Liver (tissue), 9 donors: Measurements from ENCODE around the gene ZNF22. TPM values are rescaled to one million over a fixed set of nuclear protein-coding genes. Genes with fewer than 3 reads are reported as not detected.

Experiments used
- DNase-seq: peaks from one replicate; pipeline ENCODE4 v3.0.0-alpha.2; 2017; ENCODE audit warnings: low spot score
- H3K27ac ChIP-seq, 2 donors: one replicate each; pipeline ENCODE4 v1.7.0; 2013; ENCODE audit warnings: inconsistent platforms in 2 of 2, low read length in 2 of 2, control low read depth in 1 of 2, low read depth in 1 of 2, mild to moderate bottlenecking in 1 of 2
- H3K27me3 ChIP-seq, 4 donors: one replicate each; pipeline versions ENCODE4 v1.6.1 to v1.7.0; 2013; ENCODE audit warnings: low read length in 3 of 4, inconsistent platforms in 1 of 4, mild to moderate bottlenecking in 1 of 4, moderate library complexity in 1 of 4; ENCODE audit not compliant: control insufficient read depth in 4 of 4, insufficient read depth in 4 of 4
- H3K36me3 ChIP-seq, 4 donors: one replicate each; pipeline versions ENCODE4 v1.6.1 to v1.7.0; 2013; ENCODE audit warnings: low read length in 3 of 4, mild to moderate bottlenecking in 3 of 4, low read depth in 1 of 4, moderate library complexity in 1 of 4; ENCODE audit not compliant: control insufficient read depth in 4 of 4, insufficient read depth in 3 of 4
- H3K4me1 ChIP-seq, 4 donors: one replicate each; pipeline versions ENCODE4 v1.6.1 to v1.7.0; 2013; ENCODE audit warnings: low read length in 3 of 4, mild to moderate bottlenecking in 3 of 4, moderate library complexity in 1 of 4; ENCODE audit not compliant: control insufficient read depth in 4 of 4, insufficient read depth in 4 of 4
- H3K4me3 ChIP-seq, 3 donors: one replicate each; pipeline versions ENCODE4 v1.6.1 to v1.7.0; 2013; ENCODE audit warnings: low read length in 3 of 3, control low read depth in 1 of 3, low read depth in 1 of 3, mild to moderate bottlenecking in 1 of 3
- H3K9ac ChIP-seq, 2 donors: one replicate each; pipeline ENCODE4 v1.7.0; 2013; ENCODE audit warnings: low read length in 2 of 2, mild to moderate bottlenecking in 2 of 2, moderate library complexity in 2 of 2, control low read depth in 1 of 2, low read depth in 1 of 2
- H3K9me3 ChIP-seq, 4 donors: one replicate each; pipeline versions ENCODE4 v1.6.1 to v1.7.0; 2013; ENCODE audit warnings: low read length in 3 of 4; ENCODE audit not compliant: control insufficient read depth in 4 of 4
- ATF3 ChIP-seq: IDR thresholded peaks from 2 replicates; pipeline ENCODE4 v1.6.1; 2016; ENCODE audit warnings: antibody characterized with exemption
- CTCF ChIP-seq: fragments of 150-350 bp; IDR thresholded peaks from 2 replicates; pipeline ENCODE4 v1.5.1; 2017; ENCODE audit warnings: improper control_type of control experiment, low read depth, low read length; ENCODE audit not compliant: missing input control
- EGR1 ChIP-seq, 2 donors: IDR thresholded peaks; 2 replicates each; pipeline ENCODE4 v1.6.1; 2016 to 2018; ENCODE audit warnings: antibody characterized with exemption in 2 of 2, low read depth in 2 of 2
- HNF4A ChIP-seq, 2 donors: conservative IDR thresholded peaks; 2 replicates each; pipeline ENCODE4 v1.6.1; 2016; ENCODE audit warnings: antibody characterized with exemption in 2 of 2, mild to moderate bottlenecking in 2 of 2
- HNF4G ChIP-seq: IDR thresholded peaks from 2 replicates; pipeline ENCODE4 v1.6.1; 2016; ENCODE audit warnings: antibody characterized with exemption
- RAD21 ChIP-seq, 2 donors: IDR thresholded peaks; 2 replicates each; pipeline ENCODE4 v1.6.1; 2016; ENCODE audit warnings: antibody characterized with exemption in 2 of 2, mild to moderate bottlenecking in 2 of 2
- RXRA ChIP-seq, 2 donors: IDR thresholded peaks; 2 replicates each; pipeline ENCODE4 v1.6.1; 2017 to 2018; ENCODE audit warnings: antibody characterized with exemption in 2 of 2, mild to moderate bottlenecking in 1 of 2
- SP1 ChIP-seq: IDR thresholded peaks from 2 replicates; pipeline ENCODE4 v1.6.1; 2018; ENCODE audit warnings: antibody characterized with exemption, mild to moderate bottlenecking
- TAF1 ChIP-seq: conservative IDR thresholded peaks from 2 replicates; pipeline ENCODE4 v1.6.1; 2016; ENCODE audit warnings: antibody characterized with exemption, mild to moderate bottlenecking
- YY1 ChIP-seq: IDR thresholded peaks from 2 replicates; pipeline ENCODE4 v1.6.1; 2016; ENCODE audit warnings: antibody characterized with exemption, mild to moderate bottlenecking
- WGBS: extraction: QIAGEN DNeasy Blood & Tissue Kit; methylation state at CpG from one replicate; pipeline ENCODE4 v1.1.7; 2013; 5-methylcytosine and 5-hydroxymethylcytosine counted together
- polyA plus RNA-seq, 2 donors: library from polyadenylated mRNA; stranded (reverse) in 1 of 2; unstranded in 1 of 2; fragments of 200-250 nt in 1 of 2; fragments of >200 nt in 1 of 2; fragmentation: Nextera tagmentation in 1 of 2; extraction: Ambion mirVana in 1 of 2; gene quantifications; one replicate each; pipeline versions ENCODE4 v1.2.1 to v1.2.3, GENCODE V29; 2013 to 2015
- total RNA-seq, 2 donors: library from RNA; depleted of rRNA; stranded (reverse); fragments of >200 nt; gene quantifications; one replicate each; pipeline ENCODE4 v1.2.3, GENCODE V29; 2014
- TF ChIP-seq, protein P1 (sequence below): IDR thresholded peaks from 2 replicates; pipeline ENCODE4 v1.6.1; 2016; ENCODE audit warnings: antibody characterized with exemption
- TF ChIP-seq, protein P2 (sequence below): IDR thresholded peaks from 2 replicates; pipeline ENCODE4 v1.6.1; 2016; ENCODE audit warnings: antibody characterized with exemption
- TF ChIP-seq, protein P3 (sequence below): IDR thresholded peaks from 2 replicates; pipeline ENCODE4 v1.6.1; 2016; ENCODE audit warnings: antibody characterized with exemption, mild to moderate bottlenecking
- donor health status: healthy.
- donor health status: healthy.
- donor health status: healthy.
- donor health status: healthy.
- donor health status: healthy.

Gene ZNF22
- total and polyA plus RNA-seq, 4 donors = 10.3 to 22.6 (median 20.3) TPM

- TF ChIP-seq CTCF (no peak), ATF3 (no peak), TAF1 (no peak)
These were observed 16.0 kb upstream of the ZNF22 start (continued) for GRCh38 chr10:44984671-44985101.

GRCh38 chr10:44985175-44985681, 15.5 kb upstream of the ZNF22 start:
- peak; percentile 26 for TF ChIP-seq SP1
- no peak for TF ChIP-seq TAF1
- no peak for TF ChIP-seq HNF4G
- peak in 1 of 2 donors; percentile 27 for TF ChIP-seq RXRA (IDR thresholded peaks at IDR 0.05)
- Histone ChIP-seq H3K9ac (no peak overlapping the region), H3K27ac (peak overlapping the region in 1 of 2 donors; percentile 20), H3K9me3 (no peaks in the 10 kb centered on the region), H3K4me3 (no peak overlapping the region), H3K36me3 (no peaks in the 10 kb centered on the region), H3K4me1 (peaks cover 21 to 31% (median 31%) of the 10 kb centered on the region in 4 donors), H3K27me3 (no peaks in the 10 kb centered on the region)
- DNase-seq = no peak
- 71% methylated on average over 9 of the region's 9 CpGs for WGBS

DNA sequence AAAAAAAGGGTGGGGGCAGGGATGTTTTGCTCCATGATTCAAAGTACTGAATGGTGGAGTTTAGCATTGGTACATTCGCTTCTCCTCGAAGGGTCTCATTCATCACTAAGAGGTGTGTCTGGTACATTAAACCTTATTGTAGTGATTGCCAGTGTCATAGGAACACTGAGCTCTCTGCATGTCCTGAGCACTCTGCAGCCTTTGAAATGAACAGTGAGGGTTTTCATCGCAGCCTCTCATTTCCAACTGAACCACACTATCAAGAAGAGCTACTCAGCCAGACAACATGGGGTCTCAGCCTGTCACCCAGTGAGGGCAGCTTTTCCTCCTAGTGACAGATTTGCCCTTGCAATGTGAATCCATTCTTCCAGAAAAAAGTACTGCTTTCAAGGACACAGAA, 14.5 kb upstream of the ZNF22 start:
- WGBS = 98% methylated on average over 3 of the region's 3 CpGs
- Histone ChIP-seq H3K27me3 (no peaks in the 10 kb centered on the region), H3K4me1 (peaks cover 24 to 33% (median 31%) of the 10 kb centered on the region in 4 donors)

More for the DNA sequence above, 14.5 kb upstream of the ZNF22 start:
- no peaks in the 10 kb centered on the region for H3K36me3 ChIP-seq
- H3K9ac ChIP-seq = no peak overlapping the region
- H3K27ac ChIP-seq = no peak overlapping the region
- TF ChIP-seq YY1 (no peak), SP1 (no peak), HNF4A (conservative IDR thresholded peaks at IDR 0.05) (no peak), RXRA (IDR thresholded peaks at IDR 0.05) (no peak), ATF3 (no peak), EGR1 (IDR thresholded peaks at IDR 0.05; ENCODE audit: low read depth in 2 of 2) (no peak), CTCF (no peak), RAD21 (IDR thresholded peaks at IDR 0.05) (no peak)
- TF ChIP-seq, protein P1, sequence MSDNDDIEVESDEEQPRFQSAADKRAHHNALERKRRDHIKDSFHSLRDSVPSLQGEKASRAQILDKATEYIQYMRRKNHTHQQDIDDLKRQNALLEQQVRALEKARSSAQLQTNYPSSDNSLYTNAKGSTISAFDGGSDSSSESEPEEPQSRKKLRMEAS = no peak
- TF ChIP-seq, protein P2, sequence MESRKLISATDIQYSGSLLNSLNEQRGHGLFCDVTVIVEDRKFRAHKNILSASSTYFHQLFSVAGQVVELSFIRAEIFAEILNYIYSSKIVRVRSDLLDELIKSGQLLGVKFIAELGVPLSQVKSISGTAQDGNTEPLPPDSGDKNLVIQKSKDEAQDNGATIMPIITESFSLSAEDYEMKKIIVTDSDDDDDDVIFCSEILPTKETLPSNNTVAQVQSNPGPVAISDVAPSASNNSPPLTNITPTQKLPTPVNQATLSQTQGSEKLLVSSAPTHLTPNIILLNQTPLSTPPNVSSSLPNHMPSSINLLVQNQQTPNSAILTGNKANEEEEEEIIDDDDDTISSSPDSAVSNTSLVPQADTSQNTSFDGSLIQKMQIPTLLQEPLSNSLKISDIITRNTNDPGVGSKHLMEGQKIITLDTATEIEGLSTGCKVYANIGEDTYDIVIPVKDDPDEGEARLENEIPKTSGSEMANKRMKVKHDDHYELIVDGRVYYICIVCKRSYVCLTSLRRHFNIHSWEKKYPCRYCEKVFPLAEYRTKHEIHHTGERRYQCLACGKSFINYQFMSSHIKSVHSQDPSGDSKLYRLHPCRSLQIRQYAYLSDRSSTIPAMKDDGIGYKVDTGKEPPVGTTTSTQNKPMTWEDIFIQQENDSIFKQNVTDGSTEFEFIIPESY = no peak
- TF ChIP-seq, protein P3, sequence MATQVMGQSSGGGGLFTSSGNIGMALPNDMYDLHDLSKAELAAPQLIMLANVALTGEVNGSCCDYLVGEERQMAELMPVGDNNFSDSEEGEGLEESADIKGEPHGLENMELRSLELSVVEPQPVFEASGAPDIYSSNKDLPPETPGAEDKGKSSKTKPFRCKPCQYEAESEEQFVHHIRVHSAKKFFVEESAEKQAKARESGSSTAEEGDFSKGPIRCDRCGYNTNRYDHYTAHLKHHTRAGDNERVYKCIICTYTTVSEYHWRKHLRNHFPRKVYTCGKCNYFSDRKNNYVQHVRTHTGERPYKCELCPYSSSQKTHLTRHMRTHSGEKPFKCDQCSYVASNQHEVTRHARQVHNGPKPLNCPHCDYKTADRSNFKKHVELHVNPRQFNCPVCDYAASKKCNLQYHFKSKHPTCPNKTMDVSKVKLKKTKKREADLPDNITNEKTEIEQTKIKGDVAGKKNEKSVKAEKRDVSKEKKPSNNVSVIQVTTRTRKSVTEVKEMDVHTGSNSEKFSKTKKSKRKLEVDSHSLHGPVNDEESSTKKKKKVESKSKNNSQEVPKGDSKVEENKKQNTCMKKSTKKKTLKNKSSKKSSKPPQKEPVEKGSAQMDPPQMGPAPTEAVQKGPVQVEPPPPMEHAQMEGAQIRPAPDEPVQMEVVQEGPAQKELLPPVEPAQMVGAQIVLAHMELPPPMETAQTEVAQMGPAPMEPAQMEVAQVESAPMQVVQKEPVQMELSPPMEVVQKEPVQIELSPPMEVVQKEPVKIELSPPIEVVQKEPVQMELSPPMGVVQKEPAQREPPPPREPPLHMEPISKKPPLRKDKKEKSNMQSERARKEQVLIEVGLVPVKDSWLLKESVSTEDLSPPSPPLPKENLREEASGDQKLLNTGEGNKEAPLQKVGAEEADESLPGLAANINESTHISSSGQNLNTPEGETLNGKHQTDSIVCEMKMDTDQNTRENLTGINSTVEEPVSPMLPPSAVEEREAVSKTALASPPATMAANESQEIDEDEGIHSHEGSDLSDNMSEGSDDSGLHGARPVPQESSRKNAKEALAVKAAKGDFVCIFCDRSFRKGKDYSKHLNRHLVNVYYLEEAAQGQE = no peak
- no peak overlapping the region for H3K4me3 ChIP-seq
- DNase-seq = no peak
- H3K9me3 ChIP-seq = no peaks in the 10 kb centered on the region
